ENCODE results near the gene ABCC1.

DNA sequence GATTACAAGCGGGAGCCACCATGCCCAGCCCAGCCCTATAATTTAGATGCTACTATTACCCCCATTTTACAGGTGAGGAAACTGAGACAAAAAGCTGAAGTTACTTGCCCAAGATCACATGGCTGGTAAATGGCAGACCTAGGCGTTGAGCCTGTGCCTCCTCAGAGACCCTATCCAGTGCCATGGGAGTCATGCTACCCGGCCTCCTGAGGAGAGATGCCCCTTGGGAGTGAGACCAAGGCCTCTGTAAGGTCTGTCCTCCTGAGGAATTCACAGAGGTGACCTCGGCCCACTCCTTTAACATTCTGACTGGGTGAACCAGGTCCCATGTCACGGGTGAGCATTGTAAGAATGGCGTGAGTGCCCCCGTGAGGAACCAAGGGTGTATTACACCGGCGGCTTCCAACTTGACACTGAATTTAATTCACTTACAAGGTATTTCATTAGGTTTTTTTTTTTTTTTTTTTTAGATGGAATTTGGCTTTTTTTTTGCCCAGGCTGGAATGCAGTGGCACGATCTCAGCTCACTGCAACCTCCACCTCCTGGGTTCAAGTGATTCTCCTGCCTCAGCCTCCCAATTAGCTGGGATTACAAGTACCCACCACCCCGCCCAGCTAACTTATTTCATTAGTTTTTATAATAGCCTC lies 178.2 kb downstream of the ABCC1 start:
- TF ChIP-seq, protein P1, sequence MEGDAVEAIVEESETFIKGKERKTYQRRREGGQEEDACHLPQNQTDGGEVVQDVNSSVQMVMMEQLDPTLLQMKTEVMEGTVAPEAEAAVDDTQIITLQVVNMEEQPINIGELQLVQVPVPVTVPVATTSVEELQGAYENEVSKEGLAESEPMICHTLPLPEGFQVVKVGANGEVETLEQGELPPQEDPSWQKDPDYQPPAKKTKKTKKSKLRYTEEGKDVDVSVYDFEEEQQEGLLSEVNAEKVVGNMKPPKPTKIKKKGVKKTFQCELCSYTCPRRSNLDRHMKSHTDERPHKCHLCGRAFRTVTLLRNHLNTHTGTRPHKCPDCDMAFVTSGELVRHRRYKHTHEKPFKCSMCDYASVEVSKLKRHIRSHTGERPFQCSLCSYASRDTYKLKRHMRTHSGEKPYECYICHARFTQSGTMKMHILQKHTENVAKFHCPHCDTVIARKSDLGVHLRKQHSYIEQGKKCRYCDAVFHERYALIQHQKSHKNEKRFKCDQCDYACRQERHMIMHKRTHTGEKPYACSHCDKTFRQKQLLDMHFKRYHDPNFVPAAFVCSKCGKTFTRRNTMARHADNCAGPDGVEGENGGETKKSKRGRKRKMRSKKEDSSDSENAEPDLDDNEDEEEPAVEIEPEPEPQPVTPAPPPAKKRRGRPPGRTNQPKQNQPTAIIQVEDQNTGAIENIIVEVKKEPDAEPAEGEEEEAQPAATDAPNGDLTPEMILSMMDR (IDR thresholded peaks at IDR 0.05; ENCODE audit: insufficient read depth, low read length, poor library complexity, severe bottlenecking): peak; percentile 72
- no peak for TF ChIP-seq EZH2phosphoT487 (conservative IDR thresholded peaks at IDR 0.05; ENCODE audit: low read length)

Data from SU-DHL-6 (cell line).